Stimulated activated effector memory CD8-positive, alpha-beta T cell treated with anti-CD3 and anti-CD28 coated beads, Interleukin-12 subunit alpha, Interleukin-12 subunit beta, amount 100 ng/mL, for 72 hours (primary cell): ENCODE results near the gene GDF7.

Source experiments
- ATAC-seq: fragments of 150-1000 bp; cut with Tn5 transposase; 2 replicates; pipeline ENCODE4 v1.10.0; 2021
- DNase-seq, 2 donors: peaks; one replicate each; pipeline ENCODE4 v3.0.0; 2021 to 2022; ENCODE audit warnings: low spot score in 2 of 2
- H3K27ac Mint-ChIP-seq: one replicate; pipeline ENCODE4 v1.8.0; 2022; ENCODE audit warnings: mild to moderate bottlenecking, mixed read lengths
- H3K36me3 Mint-ChIP-seq: one replicate; pipeline ENCODE4 v1.8.0; 2022; ENCODE audit warnings: mild to moderate bottlenecking, mixed read lengths
- H3K4me1 Mint-ChIP-seq: one replicate; pipeline ENCODE4 v1.8.0; 2022; ENCODE audit warnings: mixed read lengths
- H3K4me3 Mint-ChIP-seq: one replicate; pipeline ENCODE4 v1.8.0; 2022; ENCODE audit warnings: mild to moderate bottlenecking, mixed read lengths
- H3K9me3 Mint-ChIP-seq: one replicate; pipeline ENCODE4 v1.8.0; 2022; ENCODE audit warnings: mixed read lengths

GDF7 gene

DNA sequence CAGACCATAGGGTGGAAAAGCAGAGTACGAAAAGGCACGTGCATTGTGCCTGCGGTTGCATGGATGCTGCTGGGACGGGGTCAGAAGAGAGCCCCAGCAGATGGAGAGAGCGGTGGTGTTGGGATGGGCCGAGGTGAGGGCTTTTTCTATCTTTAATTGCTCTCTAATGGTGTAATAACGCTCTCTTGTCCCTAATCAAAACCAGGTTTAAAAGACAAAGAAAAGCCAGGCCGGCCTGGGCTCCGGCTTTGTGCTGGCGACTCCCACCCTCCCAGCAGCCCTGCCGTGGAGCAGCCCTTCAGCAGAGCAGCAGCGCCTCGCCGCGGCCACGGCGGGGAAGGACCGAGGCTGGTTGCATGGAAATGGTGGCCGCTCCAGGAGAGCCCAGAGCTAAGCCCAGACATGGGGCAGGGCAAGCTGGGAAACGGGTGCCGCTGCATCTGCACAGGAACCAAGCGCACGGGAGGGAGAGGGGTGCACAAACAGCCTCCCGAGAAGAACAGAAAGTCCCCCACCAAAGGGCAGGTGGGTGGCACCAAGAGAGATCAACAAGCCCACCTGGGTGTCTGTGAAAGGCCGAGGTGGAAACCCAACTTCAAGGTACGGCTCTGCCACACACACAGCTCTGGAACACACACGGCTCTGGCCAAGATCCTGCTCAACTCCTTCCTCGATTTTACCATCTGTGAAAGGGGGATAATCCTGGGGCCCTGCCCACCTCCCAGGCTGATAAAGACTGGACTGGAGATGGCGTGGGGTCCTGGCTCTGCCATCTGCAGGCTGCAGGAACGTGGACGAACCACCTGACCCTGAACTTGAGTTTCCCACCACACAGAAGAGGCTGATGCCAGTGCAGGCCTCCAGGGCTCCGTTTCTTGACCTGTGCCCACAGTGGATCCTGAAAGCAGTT lies 31.0 kb upstream of the GDF7 start:
- ATAC-seq (peak; percentile 84), DNase-seq (peak; percentile 56 to 77)
- H3K4me1 Mint-ChIP-seq = peaks cover 10% of the 10 kb centered on the region
- H3K36me3 Mint-ChIP-seq = peaks cover 10% of the 10 kb centered on the region
- peak overlapping the region; percentile 43 for H3K27ac Mint-ChIP-seq
- H3K9me3 Mint-ChIP-seq = no peaks in the 10 kb centered on the region
- H3K4me3 Mint-ChIP-seq = no peak overlapping the region

DNA sequence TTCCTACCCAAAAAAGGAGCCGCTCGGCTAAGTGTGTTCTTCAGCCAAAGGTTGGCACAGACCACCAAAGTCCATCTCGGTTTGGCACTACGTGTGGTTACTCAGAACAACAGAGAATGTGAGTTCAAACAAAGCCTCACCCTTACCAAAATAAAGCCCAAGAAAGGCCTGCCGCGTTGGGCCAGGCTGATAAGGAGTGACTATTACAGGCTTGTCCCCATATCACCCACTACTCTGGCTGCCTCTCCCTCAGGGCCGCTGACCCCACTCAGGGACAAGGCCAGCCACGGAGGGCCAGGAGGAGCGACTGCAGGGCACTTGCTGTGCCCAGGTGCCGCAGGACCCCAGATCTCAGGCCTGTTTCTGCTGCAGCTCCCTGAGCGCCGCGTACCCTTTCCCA lies 29.8 kb upstream of the GDF7 start:
- peaks cover 16% of the 10 kb centered on the region for H3K4me1 Mint-ChIP-seq
- H3K27ac Mint-ChIP-seq = no peak overlapping the region
- no peak overlapping the region for H3K4me3 Mint-ChIP-seq
- no peak for DNase-seq
- ATAC-seq = no peak
- peaks cover 10% of the 10 kb centered on the region for H3K36me3 Mint-ChIP-seq
- no peaks in the 10 kb centered on the region for H3K9me3 Mint-ChIP-seq

- peaks cover 10% of the 10 kb centered on the region for H3K36me3 Mint-ChIP-seq
- no peak overlapping the region for H3K27ac Mint-ChIP-seq
- H3K4me1 Mint-ChIP-seq = peaks cover 22% of the 10 kb centered on the region
- ATAC-seq (no peak), DNase-seq (no peak)
- no peak overlapping the region for H3K4me3 Mint-ChIP-seq
- no peaks in the 10 kb centered on the region for H3K9me3 Mint-ChIP-seq
These were observed 28.9 kb upstream of the GDF7 start for GRCh38 chr2:20638014-20638413.

DNA sequence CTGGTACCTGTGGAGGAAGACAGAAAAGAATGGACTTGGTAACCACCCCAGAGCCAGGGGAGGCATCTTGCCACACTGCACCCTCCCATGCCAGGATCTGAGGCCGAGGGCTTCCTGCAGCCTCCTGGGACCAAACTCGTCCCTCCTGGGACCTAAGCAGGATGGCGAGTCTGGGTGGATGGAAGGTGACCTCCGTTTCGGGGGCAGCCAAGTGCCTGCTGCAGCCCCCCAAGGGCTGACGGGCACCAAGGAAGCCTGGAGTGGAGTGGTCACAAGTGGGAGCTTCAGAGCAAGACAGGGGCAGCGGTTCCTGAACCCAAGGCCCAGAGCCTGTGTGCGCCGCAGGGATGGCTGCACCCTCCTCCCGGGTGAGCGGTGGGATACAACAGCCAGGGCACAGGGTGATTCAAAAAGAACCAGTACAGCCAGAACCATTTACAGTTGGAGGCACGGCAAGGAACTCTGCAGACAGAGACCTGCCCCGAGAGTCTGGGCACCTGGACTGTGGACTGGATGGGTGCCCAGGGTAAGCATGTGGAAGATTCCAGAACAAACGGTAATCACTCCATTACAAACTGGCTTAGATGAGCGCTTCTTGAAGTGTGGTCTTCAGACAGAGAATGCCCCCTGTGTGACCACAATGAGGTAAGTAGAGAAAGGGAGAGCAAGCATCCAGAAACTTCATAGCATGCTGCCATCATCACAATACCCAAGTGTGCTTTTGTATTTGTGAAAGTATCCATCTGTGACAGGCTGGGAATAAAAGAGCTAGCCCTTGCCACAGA lies 28.1 kb upstream of the GDF7 start:
- H3K27ac Mint-ChIP-seq = no peak overlapping the region
- peaks cover 22% of the 10 kb centered on the region for H3K4me1 Mint-ChIP-seq
- H3K9me3 Mint-ChIP-seq = no peaks in the 10 kb centered on the region
- ATAC-seq (no peak), DNase-seq (no peak)
- peaks cover 10% of the 10 kb centered on the region for H3K36me3 Mint-ChIP-seq
- H3K4me3 Mint-ChIP-seq = no peak overlapping the region

DNA sequence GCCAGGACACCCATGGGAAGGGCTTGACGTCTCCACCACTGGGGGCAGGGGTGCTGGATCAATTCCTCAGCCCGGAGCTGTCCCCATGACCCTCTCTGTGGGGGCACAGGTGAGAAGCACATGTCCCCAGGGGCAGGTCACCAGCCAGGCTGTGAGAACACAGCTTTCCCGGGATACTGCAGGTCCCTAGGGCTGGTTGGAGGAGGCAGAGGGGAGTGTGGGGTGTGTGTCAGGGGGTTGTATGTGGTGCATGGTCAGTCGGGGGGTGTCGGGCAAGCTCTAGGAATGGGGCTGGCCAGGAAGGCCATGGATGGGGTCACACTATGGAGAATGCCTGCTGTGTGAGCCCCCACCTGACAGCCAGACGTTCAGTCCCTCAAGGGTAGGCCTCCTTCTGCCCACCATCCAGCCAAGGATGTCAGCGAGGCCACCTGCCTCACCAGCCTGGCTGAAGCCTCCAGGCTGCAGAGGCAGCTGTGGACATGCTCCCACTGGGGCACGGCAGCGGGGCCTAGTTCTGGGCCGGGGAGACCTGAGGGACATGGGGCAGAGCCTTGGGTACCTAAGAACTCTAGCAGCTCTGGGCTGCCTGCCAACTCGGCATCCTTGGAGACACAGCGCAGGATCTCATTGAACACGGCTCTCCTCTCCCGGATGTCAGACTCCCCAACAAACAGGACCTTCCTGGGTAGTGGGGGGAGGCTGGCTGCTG lies 26.4 kb upstream of the GDF7 start:
- H3K9me3 Mint-ChIP-seq = no peaks in the 10 kb centered on the region
- peaks cover 16% of the 10 kb centered on the region for H3K36me3 Mint-ChIP-seq
- H3K27ac Mint-ChIP-seq = peak overlapping the region; percentile 48
- no peak overlapping the region for H3K4me3 Mint-ChIP-seq
- H3K4me1 Mint-ChIP-seq = peaks cover 18% of the 10 kb centered on the region
- ATAC-seq = no peak
- DNase-seq = no peak

GRCh38 chr2:20641123-20641985 lies 25.6 kb upstream of the GDF7 start:
- peaks cover 16% of the 10 kb centered on the region for H3K36me3 Mint-ChIP-seq
- no peak for DNase-seq
- H3K4me3 Mint-ChIP-seq = no peak overlapping the region
- no peak for ATAC-seq
- peaks cover 13% of the 10 kb centered on the region for H3K4me1 Mint-ChIP-seq
- no peak overlapping the region for H3K27ac Mint-ChIP-seq
- H3K9me3 Mint-ChIP-seq = no peaks in the 10 kb centered on the region

DNA sequence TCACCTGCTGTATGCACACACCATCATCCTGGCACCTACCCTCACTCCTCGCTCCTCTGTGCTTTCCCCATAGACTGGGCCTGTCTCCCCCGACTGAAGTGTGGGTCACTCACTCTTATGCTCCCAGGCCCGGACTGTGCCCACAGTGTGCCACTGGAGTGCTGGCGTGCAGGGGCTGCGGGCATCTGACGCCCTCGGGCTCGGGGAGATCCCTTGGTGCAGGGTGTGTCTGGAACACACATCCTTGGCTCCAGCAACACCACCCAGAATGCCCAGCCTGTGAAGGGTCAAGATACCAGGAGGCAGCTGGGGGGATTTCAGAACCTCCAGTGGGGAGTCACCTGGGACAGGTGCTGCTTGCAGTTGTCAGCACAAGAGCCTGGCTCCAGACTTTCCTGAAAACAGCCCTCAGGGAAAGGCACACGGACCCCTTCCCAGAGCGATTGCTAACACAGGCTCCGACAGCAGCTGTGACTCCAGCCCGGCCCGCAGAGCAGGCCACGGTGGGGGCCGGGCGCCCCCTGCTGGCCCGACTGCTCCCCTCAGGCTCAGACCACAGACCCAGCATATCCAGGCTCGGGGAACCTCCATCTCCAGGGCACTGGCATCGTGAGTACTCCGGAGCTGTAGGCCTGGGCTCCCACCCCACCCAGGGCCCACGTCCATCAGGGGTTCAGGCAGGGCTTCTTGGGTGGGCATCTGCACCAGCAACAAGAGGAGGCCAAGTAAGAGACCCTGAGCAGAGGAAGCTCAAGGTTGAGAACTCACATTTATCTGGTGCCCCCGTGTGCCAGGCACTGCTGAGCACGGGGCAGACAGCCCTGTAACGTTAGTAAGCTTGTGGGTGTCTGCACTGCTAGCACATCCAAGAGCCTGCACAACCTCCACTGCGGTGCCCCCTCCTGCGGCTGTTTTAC lies 24.6 kb upstream of the GDF7 start:
- H3K9me3 Mint-ChIP-seq = no peaks in the 10 kb centered on the region
- peaks cover 17% of the 10 kb centered on the region for H3K4me1 Mint-ChIP-seq
- H3K36me3 Mint-ChIP-seq = peaks cover 16% of the 10 kb centered on the region
- peak overlapping the region; percentile 29 for H3K27ac Mint-ChIP-seq
- no peak overlapping the region for H3K4me3 Mint-ChIP-seq
- DNase-seq = peak; percentile 79 to 87
- ATAC-seq = peak; percentile 93

GRCh38 chr2:20643060-20643459 lies 23.9 kb upstream of the GDF7 start:
- peaks cover 18% of the 10 kb centered on the region for H3K4me1 Mint-ChIP-seq
- DNase-seq = no peak
- no peak overlapping the region for H3K27ac Mint-ChIP-seq
- ATAC-seq = no peak
- peaks cover 16% of the 10 kb centered on the region for H3K36me3 Mint-ChIP-seq
- H3K4me3 Mint-ChIP-seq = no peak overlapping the region
- H3K9me3 Mint-ChIP-seq = no peaks in the 10 kb centered on the region

- Mint-ChIP-seq H3K27ac (peak overlapping the region; percentile 86), H3K4me3 (no peak overlapping the region), H3K4me1 (peaks cover 26% of the 10 kb centered on the region), H3K9me3 (no peaks in the 10 kb centered on the region), H3K36me3 (peaks cover 15% of the 10 kb centered on the region)
- ATAC-seq (no peak), DNase-seq (no peak)
These were observed 23.1 kb upstream of the GDF7 start for GRCh38 chr2:20643826-20644225.

GRCh38 chr2:20645301-20645701 lies 21.6 kb upstream of the GDF7 start:
- DNase-seq (no peak), ATAC-seq (no peak)
- Mint-ChIP-seq H3K36me3 (peaks cover 6% of the 10 kb centered on the region), H3K27ac (peak overlapping the region; percentile 86), H3K9me3 (no peaks in the 10 kb centered on the region), H3K4me3 (no peak overlapping the region), H3K4me1 (peaks cover 41% of the 10 kb centered on the region)

DNA sequence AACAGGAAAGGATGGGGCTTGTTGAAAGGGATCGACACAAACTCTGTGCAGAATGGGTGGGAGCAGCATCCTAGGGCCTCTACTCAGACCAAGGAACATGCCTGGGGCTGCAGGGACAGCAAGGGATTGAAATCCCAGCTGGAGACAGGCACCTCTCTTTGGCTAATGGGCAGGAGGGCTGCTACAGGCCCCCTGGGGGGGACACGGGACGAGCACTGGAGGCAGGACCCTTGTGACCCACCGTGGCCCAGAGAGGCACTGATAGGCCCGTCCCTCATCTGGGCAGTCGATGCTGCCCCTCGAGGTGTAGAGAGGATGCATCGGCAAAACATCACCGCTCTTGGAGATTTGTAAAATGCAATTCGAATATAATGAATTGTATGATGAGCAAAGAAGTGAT lies 21.2 kb upstream of the GDF7 start:
- ATAC-seq (no peak), DNase-seq (no peak)
- no peaks in the 10 kb centered on the region for H3K9me3 Mint-ChIP-seq
- peaks cover 6% of the 10 kb centered on the region for H3K36me3 Mint-ChIP-seq
- H3K27ac Mint-ChIP-seq = no peak overlapping the region
- peaks cover 44% of the 10 kb centered on the region for H3K4me1 Mint-ChIP-seq
- H3K4me3 Mint-ChIP-seq = no peak overlapping the region

GRCh38 chr2:20646446-20646845 lies 20.5 kb upstream of the GDF7 start:
- no peaks in the 10 kb centered on the region for H3K9me3 Mint-ChIP-seq
- no peak for DNase-seq
- H3K4me3 Mint-ChIP-seq = no peak overlapping the region
- peaks cover 47% of the 10 kb centered on the region for H3K4me1 Mint-ChIP-seq
- H3K27ac Mint-ChIP-seq = no peak overlapping the region
- ATAC-seq = no peak
- H3K36me3 Mint-ChIP-seq = peaks cover 10% of the 10 kb centered on the region

- no peak overlapping the region for H3K27ac Mint-ChIP-seq
- peaks cover 12% of the 10 kb centered on the region for H3K36me3 Mint-ChIP-seq
- no peak overlapping the region for H3K4me3 Mint-ChIP-seq
- no peaks in the 10 kb centered on the region for H3K9me3 Mint-ChIP-seq
- peaks cover 42% of the 10 kb centered on the region for H3K4me1 Mint-ChIP-seq
- DNase-seq (no peak), ATAC-seq (no peak)
These were observed 19.7 kb upstream of the GDF7 start for GRCh38 chr2:20647211-20647610.

- Mint-ChIP-seq H3K4me3 (no peak overlapping the region), H3K36me3 (peaks cover 12% of the 10 kb centered on the region), H3K4me1 (peaks cover 37% of the 10 kb centered on the region), H3K27ac (no peak overlapping the region), H3K9me3 (no peaks in the 10 kb centered on the region)
- ATAC-seq = no peak
- no peak for DNase-seq
These were observed 19.2 kb upstream of the GDF7 start for GRCh38 chr2:20647738-20648137.
